HT1080 (cell line): ENCODE results near the gene GRSF1. TPM values are rescaled to one million over a fixed set of nuclear protein-coding genes. Genes with fewer than 3 reads are reported as not detected.
"Not testable (repeated sequence)": the region's sequence is repeated elsewhere in the genome, so short reads cannot be mapped to it uniquely, and the experiment has no call there.

ENCODE experiments used
- DNase-seq: peaks from one replicate; pipeline ENCODE4 v3.0.0-alpha.2; 2015; ENCODE audit warnings: low read depth
- polyA plus RNA-seq, 2 experiments: library from polyadenylated mRNA; depleted of rRNA; stranded (reverse); fragments of >200 nt; gene quantifications; 2 replicates each; pipeline ENCODE4 v1.2.3, GENCODE V29; 2015
- total RNA-seq: library from RNA; depleted of rRNA; stranded (reverse); fragments of >200 nt; shearing (Covaris generic); gene quantifications from 2 replicates; pipeline ENCODE4 v1.2.3, GENCODE V29; 2014; rRNA removed

Gene GRSF1, protein sequence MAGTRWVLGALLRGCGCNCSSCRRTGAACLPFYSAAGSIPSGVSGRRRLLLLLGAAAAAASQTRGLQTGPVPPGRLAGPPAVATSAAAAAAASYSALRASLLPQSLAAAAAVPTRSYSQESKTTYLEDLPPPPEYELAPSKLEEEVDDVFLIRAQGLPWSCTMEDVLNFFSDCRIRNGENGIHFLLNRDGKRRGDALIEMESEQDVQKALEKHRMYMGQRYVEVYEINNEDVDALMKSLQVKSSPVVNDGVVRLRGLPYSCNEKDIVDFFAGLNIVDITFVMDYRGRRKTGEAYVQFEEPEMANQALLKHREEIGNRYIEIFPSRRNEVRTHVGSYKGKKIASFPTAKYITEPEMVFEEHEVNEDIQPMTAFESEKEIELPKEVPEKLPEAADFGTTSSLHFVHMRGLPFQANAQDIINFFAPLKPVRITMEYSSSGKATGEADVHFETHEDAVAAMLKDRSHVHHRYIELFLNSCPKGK
- 97.5 and 109 TPM in 2 replicates for total RNA-seq
- 106 and 122 TPM in 2 replicates for polyA plus RNA-seq (2015; cell fraction: cytosol; rRNA removed)
- 90.2 and 97.9 TPM in 2 replicates for polyA plus RNA-seq (2015; cell fraction: nucleus; rRNA removed)

DNA sequence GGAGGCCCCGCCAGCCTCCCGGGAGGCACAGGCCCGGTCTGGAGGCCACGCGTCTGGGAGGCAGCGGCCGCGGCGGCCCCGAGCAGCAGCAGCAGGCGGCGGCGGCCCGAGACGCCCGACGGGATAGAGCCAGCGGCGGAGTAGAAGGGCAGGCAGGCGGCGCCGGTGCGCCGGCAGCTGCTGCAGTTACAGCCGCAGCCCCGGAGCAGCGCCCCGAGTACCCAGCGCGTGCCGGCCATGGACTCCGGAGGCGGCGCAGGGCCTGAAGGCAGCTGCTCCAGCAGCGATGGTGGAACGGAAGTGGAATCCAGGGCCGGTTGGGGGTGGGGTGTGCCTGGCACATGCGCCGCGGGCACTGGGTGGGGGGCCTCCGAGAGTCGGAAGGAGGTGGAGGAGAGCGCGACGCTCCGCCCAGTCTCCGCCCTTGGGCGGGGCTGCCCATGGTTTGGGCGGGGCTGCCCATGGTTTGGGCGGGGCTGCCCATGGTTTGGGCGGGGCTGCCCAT, at the start of gene GRSF1:
Gene GRSF1, minus strand, starts transcription at position 302 of the 505 bp plus-strand sequence. Its CDS starts 63 bp downstream, at position 239.
- DNase-seq: peak; percentile 74

GRCh38 chr4:70885174-70885573, 45.5 kb upstream of the GRSF1 start:
- no peak for DNase-seq

GRCh38 chr4:70880739-70881138, 41.0 kb upstream of the GRSF1 start:
- DNase-seq: no peak

DNA sequence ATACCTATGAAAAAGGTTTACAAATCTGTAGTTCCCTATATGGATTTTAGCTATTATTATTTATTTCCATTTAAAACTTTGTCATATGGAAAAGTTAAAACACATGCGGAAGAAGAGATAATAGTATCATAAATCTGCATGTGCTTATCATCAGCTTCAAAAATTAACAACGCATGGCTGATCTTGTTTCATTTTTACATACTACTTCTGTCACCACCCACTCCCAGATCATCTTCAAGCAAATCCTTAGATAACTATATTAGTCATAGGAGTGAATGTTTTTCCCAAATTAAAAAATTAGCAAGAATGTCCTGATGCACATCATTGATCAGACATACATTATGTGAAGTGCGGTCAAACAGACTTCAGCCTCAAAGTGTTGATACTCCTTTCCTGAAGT, 37.9 kb upstream of the GRSF1 start:
- no peak for DNase-seq

- no peak for DNase-seq
Measured at GRCh38 chr4:70874268-70875156, 34.8 kb upstream of the GRSF1 start.

- no peak for DNase-seq
Measured at GRCh38 chr4:70873216-70873615, 33.5 kb upstream of the GRSF1 start.

GRCh38 chr4:70868778-70869177, 29.1 kb upstream of the GRSF1 start:
- DNase-seq: no peak

GRCh38 chr4:70863099-70863790, 23.6 kb upstream of the GRSF1 start:
- DNase-seq: no peak

GRCh38 chr4:70859066-70859465, 19.4 kb upstream of the GRSF1 start:
- DNase-seq: no peak

GRCh38 chr4:70858454-70858853, 18.8 kb upstream of the GRSF1 start:
- no peak for DNase-seq

GRCh38 chr4:70855464-70855863, 15.8 kb upstream of the GRSF1 start:
- DNase-seq: no peak

- DNase-seq: no peak
Measured at GRCh38 chr4:70849291-70849690, 9.6 kb upstream of the GRSF1 start.

- no peak for DNase-seq
Measured at GRCh38 chr4:70844180-70844579, 4.5 kb upstream of the GRSF1 start.

- DNase-seq: no peak
Measured at GRCh38 chr4:70842761-70843435, 3.2 kb upstream of the GRSF1 start.

DNA sequence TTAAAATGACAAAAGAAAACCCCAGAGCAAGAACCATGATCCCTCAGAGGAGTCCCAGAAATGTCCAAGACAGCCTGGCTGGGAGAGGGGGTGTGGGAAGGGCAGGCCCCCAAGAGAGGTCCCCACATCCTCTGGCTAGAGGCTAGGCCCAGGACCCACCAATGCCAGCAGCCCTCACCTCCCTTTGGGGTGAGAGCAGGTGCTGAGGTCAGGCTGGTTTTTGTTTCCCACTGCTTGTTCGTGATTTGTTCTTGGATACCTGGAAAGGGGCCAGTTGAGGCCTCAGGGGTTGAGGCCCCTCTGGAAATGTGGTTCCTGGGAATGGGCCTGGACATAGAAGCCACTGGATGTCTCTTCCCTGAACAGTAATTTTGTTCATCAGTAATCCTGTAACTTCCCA, 2.3 kb upstream of the GRSF1 start:
- no peak for DNase-seq

DNA sequence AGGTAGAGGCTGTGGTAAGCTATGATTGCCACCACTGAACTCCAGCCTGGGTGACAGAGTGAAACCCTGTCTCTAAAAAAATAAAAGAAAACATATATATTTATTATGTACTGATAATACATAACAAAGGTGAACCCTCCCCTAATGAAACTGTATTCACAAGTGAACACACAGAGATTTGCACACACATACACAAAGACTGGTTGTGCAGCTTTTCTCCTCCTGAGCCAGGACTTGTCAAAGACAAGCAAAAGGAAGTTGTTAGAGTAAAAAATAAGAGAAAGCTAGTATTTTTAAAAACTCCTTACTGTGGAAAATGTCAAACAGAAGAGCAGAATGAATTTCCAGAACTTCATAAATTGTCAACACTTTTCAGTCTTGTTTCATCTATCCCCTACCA, 1.5 kb upstream of the GRSF1 start:
- no peak for DNase-seq

DNA sequence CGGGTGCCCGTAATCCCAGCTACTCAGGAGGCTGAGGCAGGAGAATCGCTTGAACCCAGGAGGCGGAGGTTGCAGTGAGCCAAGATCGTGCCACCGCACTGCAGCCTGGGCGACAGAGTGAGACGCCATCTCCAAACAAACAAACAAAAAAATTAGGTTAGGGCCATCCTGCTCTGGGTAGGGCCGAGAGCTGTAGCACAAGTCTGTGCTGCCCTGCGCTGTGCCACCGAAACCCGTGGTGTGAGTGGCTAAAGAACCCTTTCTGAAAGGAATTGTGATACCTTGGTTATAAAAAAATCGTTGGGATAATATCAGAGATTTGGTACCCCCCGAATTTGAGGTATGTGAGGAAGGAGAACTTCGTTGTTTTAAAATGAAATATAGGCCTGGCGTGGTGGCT, 941 bp upstream of the GRSF1 start:
- DNase-seq: not testable (repeated sequence)

DNA sequence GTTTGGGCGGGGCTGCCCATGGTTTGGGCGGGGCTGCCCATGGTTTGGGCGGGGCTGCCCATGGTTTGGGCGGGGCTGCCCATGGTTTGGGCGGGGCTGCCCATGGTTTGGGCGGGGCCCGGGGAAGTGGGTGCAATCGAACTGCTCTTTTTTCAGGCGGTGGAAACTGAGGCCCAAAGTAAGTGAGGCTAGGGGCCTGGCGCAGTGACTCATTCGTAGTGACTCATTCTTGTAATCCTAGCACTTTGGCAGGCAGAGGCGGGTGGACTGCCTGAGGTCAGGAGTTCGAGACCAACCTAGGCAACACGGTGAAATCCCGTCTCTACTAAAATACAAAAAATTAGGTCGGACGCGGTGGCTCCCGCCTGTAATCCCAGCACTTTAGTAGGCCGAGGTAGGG, 447 bp upstream of the GRSF1 start:
- peak; percentile 78 for DNase-seq

DNA sequence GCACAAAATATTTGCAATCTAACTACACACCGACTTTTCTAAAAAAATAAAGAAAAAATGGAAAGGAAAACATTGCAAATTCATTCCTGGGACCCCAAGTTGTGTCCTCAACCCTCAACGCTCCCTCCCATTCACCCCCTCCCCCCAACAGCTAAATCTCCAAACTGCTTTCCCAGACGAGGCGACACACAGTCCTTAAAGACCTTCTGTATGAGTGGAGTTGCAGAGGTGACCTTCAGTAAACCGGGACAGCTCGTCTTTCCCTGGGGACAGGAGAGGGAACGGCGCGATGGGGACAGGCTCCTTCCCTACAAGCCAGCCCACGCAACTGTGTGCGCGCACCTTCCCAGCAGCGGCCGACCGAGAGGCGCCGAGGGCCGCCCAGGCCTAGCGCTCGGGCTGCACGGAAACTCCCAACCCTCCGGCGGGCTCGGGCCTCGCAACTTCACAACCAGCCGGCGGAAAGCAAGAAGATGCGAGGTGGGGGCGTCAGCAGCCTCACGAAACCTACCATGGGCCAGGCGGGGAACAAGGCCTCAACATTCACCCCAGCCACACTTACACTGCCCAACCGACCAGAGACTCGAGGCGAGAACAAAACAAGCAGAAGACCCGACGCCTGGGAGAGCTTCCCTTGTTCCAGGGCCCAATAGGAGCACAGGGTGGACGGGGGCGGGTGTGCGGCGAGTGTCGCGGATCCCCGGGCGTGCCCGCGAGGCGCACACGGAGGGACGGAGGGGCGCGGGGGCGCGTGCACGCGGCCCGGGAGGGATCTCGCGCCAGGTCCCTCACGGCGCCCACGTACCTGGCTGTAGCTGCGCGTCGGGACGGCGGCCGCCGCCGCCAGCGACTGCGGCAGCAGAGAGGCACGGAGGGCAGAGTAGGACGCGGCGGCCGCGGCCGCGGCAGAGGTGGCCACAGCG, 763 bp downstream of the GRSF1 start:
- peak; percentile 42 for DNase-seq
